ENCODE data around the gene CENPX. TPM values are rescaled to one million over a fixed set of nuclear protein-coding genes. Genes with fewer than 3 reads are reported as not detected.

CENPX gene
- total and polyA plus RNA-seq, 10 donors, result 25.4 to 91.8 (median 32.9) TPM

GRCh38 chr17:81999587-81999975, 23.1 kb downstream of the CENPX start:
- Histone ChIP-seq H3K36me3 (peaks cover 0 to 59% (median 3%) of the 10 kb centered on the region in 6 donors), H3K9me3 (no peaks in the 10 kb centered on the region), H3K27me3 (replicated peaks in 1 of 7) (no peaks in the 10 kb centered on the region), H3K4me1 (peaks cover 0 to 13% (median under 1%) of the 10 kb centered on the region in 6 donors), H3K4me3 (no peak overlapping the region), H3K27ac (no peak overlapping the region)
- DNase-seq, result no peak
- 86 to 95% (median 93%) methylated on average over 12 of the region's 12 CpGs for WGBS, 5 donors
- TF ChIP-seq, protein P1, sequence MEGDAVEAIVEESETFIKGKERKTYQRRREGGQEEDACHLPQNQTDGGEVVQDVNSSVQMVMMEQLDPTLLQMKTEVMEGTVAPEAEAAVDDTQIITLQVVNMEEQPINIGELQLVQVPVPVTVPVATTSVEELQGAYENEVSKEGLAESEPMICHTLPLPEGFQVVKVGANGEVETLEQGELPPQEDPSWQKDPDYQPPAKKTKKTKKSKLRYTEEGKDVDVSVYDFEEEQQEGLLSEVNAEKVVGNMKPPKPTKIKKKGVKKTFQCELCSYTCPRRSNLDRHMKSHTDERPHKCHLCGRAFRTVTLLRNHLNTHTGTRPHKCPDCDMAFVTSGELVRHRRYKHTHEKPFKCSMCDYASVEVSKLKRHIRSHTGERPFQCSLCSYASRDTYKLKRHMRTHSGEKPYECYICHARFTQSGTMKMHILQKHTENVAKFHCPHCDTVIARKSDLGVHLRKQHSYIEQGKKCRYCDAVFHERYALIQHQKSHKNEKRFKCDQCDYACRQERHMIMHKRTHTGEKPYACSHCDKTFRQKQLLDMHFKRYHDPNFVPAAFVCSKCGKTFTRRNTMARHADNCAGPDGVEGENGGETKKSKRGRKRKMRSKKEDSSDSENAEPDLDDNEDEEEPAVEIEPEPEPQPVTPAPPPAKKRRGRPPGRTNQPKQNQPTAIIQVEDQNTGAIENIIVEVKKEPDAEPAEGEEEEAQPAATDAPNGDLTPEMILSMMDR (IDR thresholded peaks at IDR 0.05 in 8 of 11, conservative IDR thresholded peaks at IDR 0.05 in 3 of 11), result no peak
- TF ChIP-seq POLR2A (IDR thresholded peaks at IDR 0.05), result no peak
- no peak for TF ChIP-seq POLR2AphosphoS5 (IDR thresholded peaks at IDR 0.05)
- intact Hi-C loops (cut with DNase I; ENCODE audit: low total_unique reads), result no loop called here

DNA sequence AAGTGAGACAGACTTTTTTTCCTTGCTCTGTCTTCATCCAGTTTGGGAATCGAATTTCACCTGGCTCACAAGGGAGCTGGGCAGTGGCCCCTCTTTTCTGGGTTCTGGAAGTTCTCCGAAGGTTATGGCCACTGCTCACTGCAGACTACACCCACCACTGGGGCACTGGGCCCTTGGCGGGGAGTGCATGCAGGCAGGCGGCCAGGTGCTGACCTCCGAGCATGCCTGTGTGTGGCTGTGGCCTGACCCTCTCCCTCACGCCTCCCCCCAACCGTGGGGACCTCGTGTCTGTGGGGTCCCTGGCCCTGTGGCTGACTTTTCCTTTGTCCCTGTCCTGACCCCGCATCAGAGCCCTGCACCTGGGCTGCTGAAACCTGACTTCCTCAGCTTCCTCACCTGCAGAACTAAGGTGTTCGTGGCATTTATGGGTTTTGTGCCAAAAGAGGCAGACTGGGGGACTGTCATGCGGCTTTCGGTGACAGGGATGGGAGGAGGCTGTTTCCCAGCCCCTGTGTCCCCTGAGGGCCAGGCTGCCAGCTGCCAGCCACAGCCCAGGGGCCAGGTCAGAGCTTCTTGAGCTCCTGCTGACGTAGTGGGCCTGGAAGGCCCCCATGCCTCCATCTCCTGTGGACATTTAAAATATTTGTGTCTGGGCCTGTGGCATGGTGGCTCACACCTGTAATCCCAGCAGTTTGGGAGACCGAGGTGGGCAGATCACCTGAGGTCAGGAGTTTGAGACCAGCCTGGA, 23.8 kb downstream of the CENPX start:
- WGBS, 5 donors, result 87 to 92% (median 89%) methylated on average over 9 to 14 of the region's 14 CpGs
- Histone ChIP-seq H3K27me3 (replicated peaks in 1 of 7) (no peaks in the 10 kb centered on the region), H3K4me1 (peaks cover 0 to 8% (median 0%) of the 10 kb centered on the region in 6 donors), H3K9me3 (no peaks in the 10 kb centered on the region), H3K4me3 (no peak overlapping the region), H3K27ac (no peak overlapping the region), H3K36me3 (peaks cover 0 to 66% (median 3%) of the 10 kb centered on the region in 6 donors)
- intact Hi-C loops (cut with DNase I; ENCODE audit: low total_unique reads), result no loop called here
- no peak for DNase-seq
- TF ChIP-seq, protein P1 (IDR thresholded peaks at IDR 0.05 in 8 of 11, conservative IDR thresholded peaks at IDR 0.05 in 3 of 11), result no peak
- TF ChIP-seq POLR2AphosphoS5 (IDR thresholded peaks at IDR 0.05) (no peak), POLR2A (IDR thresholded peaks at IDR 0.05) (no peak)

DNA sequence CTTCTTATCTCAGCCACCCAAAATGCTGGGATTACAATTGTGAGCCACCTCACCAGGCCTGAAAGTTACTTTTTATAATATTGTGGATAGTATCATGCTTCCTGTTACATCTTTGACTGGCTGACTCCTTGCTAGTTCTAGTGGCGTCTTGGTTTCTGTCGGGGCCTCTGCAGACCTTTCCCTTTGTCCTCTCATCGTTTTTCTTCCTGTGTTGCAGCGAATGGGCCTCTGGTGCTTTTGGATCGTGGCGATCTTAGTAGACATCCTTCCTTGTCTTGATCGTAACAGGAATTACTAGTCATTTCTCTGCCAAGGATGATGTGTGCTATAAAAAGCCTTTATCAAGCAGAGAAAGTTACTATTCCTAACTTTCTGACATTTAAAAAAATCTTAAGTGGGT, 24.5 kb downstream of the CENPX start:
- no peak for DNase-seq
- TF ChIP-seq POLR2A (IDR thresholded peaks at IDR 0.05), result no peak
- no peak for TF ChIP-seq POLR2AphosphoS5 (IDR thresholded peaks at IDR 0.05)
- TF ChIP-seq, protein P1 (IDR thresholded peaks at IDR 0.05 in 8 of 11, conservative IDR thresholded peaks at IDR 0.05 in 3 of 11), result no peak
- Histone ChIP-seq H3K9me3 (no peaks in the 10 kb centered on the region), H3K4me1 (peaks cover 0 to 3% (median 0%) of the 10 kb centered on the region in 6 donors), H3K4me3 (no peak overlapping the region), H3K27me3 (replicated peaks in 1 of 7) (no peaks in the 10 kb centered on the region), H3K27ac (no peak overlapping the region), H3K36me3 (peaks cover 0 to 67% (median 5%) of the 10 kb centered on the region in 6 donors)
- intact Hi-C loops (cut with DNase I; ENCODE audit: low total_unique reads), result no loop called here
- 81 to 89% (median 84%) methylated on average over 7 of the region's 7 CpGs for WGBS, 5 donors

DNA sequence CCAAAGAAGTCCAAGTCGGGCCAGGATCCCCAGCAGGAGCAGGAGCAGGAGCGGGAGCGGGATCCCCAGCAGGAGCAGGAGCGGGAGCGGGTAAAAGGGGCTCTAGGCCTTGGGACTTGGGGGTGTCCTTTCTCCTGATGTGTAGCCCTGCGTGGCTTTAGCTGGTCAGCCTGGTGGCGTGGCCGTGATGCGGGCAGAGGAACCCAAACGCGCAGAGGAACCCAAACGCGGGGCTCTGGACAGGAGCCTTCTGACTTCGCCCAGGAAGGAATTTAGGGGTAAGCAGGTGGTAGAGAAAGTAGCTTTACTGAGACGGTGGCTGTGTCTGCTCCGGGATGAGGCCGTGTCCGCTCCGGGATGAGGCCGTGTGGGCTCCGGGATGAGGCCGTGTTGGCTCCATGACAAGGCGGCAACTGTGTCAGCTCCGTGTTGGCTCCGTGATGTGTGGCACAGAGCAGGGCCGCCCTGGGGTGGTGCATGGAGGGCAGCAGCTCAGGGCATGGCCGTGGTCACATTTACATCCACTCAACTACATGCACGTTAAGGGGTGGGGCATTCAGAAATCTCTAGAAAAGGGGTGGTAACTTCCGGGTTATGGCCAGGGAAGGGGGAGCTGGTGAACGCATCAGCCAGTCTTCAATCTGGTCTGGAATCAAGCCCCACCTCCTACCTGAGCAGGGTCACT, 25.8 kb downstream of the CENPX start:
- no peaks in the 10 kb centered on the region for H3K9me3 ChIP-seq
- intact Hi-C loops (cut with DNase I; ENCODE audit: low total_unique reads), result no loop called here
- H3K36me3 ChIP-seq, result peaks cover 0 to 67% (median 5%) of the 10 kb centered on the region in 6 donors
- no peak overlapping the region for H3K4me3 ChIP-seq
- H3K27ac ChIP-seq, result no peak overlapping the region
- TF ChIP-seq, protein P1 (IDR thresholded peaks at IDR 0.05 in 8 of 11, conservative IDR thresholded peaks at IDR 0.05 in 3 of 11), result no peak
- TF ChIP-seq POLR2A (IDR thresholded peaks at IDR 0.05), result no peak
- TF ChIP-seq POLR2AphosphoS5 (IDR thresholded peaks at IDR 0.05), result no peak
- WGBS, 5 donors, result 94 to 96% (median 94%) methylated on average over 30 of the region's 30 CpGs
- no peak for DNase-seq
- H3K27me3 ChIP-seq (replicated peaks in 1 of 7), result no peaks in the 10 kb centered on the region
- H3K4me1 ChIP-seq, result peaks cover 0 to 9% (median 3%) of the 10 kb centered on the region in 6 donors
